Upper lobe of left lung (tissue), 6 donors: ENCODE results near the gene IGFLR1. TPM values are rescaled to one million over a fixed set of nuclear protein-coding genes. Genes with fewer than 3 reads are reported as not detected.
"Not testable (repeated sequence)": the region's sequence is repeated elsewhere in the genome, so short reads cannot be mapped to it uniquely, and the experiment has no call there.

Source experiments
- ATAC-seq, 2 donors: fragments of 200-7000 bp; cut with Tn5 transposase; one replicate each; pipeline ENCODE4 v1.9.1; 2022; ENCODE audit warnings: mild to moderate bottlenecking in 2 of 2, moderate library complexity in 2 of 2; ENCODE audit not compliant: low FRiP score in 2 of 2
- DNase-seq, 2 donors: peaks; one replicate each; pipeline ENCODE4 v3.0.0-alpha.2; 2019 to 2020
- H3K27ac ChIP-seq, 4 donors: fragments of 200-600 bp; sonication (generic); one replicate each; pipeline ENCODE4 v1.5.1; 2016 to 2019
- H3K27me3 ChIP-seq, 4 donors: fragments of 200-600 bp; sonication (generic); one replicate each; pipeline ENCODE4 v1.5.1; 2017 to 2019
- H3K36me3 ChIP-seq, 4 donors: fragments of 200-600 bp; sonication (generic); one replicate each; pipeline ENCODE4 v1.5.1; 2016 to 2019
- H3K4me1 ChIP-seq, 4 donors: fragments of 200-600 bp; sonication (generic); one replicate each; pipeline ENCODE4 v1.5.1; 2018 to 2019
- H3K4me3 ChIP-seq, 4 donors: fragments of 200-600 bp; sonication (generic); one replicate each; pipeline ENCODE4 v1.5.1; 2017 to 2019; ENCODE audit warnings: mild to moderate bottlenecking in 2 of 4, moderate library complexity in 1 of 4
- H3K9me3 ChIP-seq, 4 donors: fragments of 200-600 bp; sonication (generic); one replicate each; pipeline ENCODE4 v1.5.1; 2018 to 2019
- EP300 ChIP-seq, 4 donors: sonication (generic); formaldehyde crosslinking; IDR thresholded peaks; one replicate each; pipeline ENCODE4 v1.5.1; 2017; ENCODE audit warnings: antibody characterized with exemption in 4 of 4, control low read depth in 2 of 4
- POLR2A ChIP-seq, 4 donors: fragments of 450-650 bp; IDR thresholded peaks; one replicate each; pipeline ENCODE4 v1.5.1; 2016 to 2017; ENCODE audit warnings: antibody characterized with exemption in 4 of 4, mild to moderate bottlenecking in 2 of 4
- POLR2AphosphoS5 ChIP-seq, 2 donors: sonication (generic); formaldehyde crosslinking; IDR thresholded peaks; one replicate each; pipeline ENCODE4 v1.5.1; 2017; ENCODE audit warnings: antibody characterized with exemption in 2 of 2
- WGBS, 2 donors: methylation state at CpG; one replicate each; pipeline ENCODE4 v1.1.5; 2017 to 2018; 5-methylcytosine and 5-hydroxymethylcytosine counted together
- total RNA-seq, 6 donors: library from RNA; depleted of rRNA in 4 of 6; stranded (reverse); fragments of >200 nt in 4 of 6; gene quantifications; one replicate each; pipeline versions ENCODE4 v1.1.0 to v1.2.1, GENCODE V29; 2016 to 2021
- TF ChIP-seq, protein P1 (sequence below), 6 experiments: fragments of 450-650 bp in 4 of 6; fragments of 200-600 bp in 2 of 6; sonication (generic) in 2 of 6; IDR thresholded peaks; one replicate each; pipeline ENCODE4 v1.5.1; 2016 to 2019; ENCODE audit warnings: antibody characterized with exemption in 6 of 6
- donor health status: DM: no; HTN: no; CAD: no; lungs with moderate emphysema.
- donor health status: DM: no; HTN: yes; CAD: no; lungs with severe emphysema.

The IGFLR1 gene
- total RNA-seq, 6 donors from 2014 or later, result 6.4 to 28.4 (median 18.8) TPM

GRCh38 chr19:35695895-35696422, 46.3 kb downstream of the IGFLR1 start:
- Histone ChIP-seq H3K27me3 (no peaks in the 10 kb centered on the region), H3K36me3 (no peaks in the 10 kb centered on the region), H3K9me3 (no peaks in the 10 kb centered on the region), H3K4me3 (no peak overlapping the region), H3K4me1 (no peaks in the 10 kb centered on the region), H3K27ac (no peak overlapping the region)
- DNase-seq (no peak), ATAC-seq (no peak)
- 70 to 79% methylated on average over 2 of the region's 2 CpGs for WGBS, 2 donors
- TF ChIP-seq POLR2AphosphoS5 (IDR thresholded peaks at IDR 0.05), result no peak
- TF ChIP-seq, protein P1, sequence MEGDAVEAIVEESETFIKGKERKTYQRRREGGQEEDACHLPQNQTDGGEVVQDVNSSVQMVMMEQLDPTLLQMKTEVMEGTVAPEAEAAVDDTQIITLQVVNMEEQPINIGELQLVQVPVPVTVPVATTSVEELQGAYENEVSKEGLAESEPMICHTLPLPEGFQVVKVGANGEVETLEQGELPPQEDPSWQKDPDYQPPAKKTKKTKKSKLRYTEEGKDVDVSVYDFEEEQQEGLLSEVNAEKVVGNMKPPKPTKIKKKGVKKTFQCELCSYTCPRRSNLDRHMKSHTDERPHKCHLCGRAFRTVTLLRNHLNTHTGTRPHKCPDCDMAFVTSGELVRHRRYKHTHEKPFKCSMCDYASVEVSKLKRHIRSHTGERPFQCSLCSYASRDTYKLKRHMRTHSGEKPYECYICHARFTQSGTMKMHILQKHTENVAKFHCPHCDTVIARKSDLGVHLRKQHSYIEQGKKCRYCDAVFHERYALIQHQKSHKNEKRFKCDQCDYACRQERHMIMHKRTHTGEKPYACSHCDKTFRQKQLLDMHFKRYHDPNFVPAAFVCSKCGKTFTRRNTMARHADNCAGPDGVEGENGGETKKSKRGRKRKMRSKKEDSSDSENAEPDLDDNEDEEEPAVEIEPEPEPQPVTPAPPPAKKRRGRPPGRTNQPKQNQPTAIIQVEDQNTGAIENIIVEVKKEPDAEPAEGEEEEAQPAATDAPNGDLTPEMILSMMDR (IDR thresholded peaks at IDR 0.05), result no peak
- no peak for TF ChIP-seq EP300 (IDR thresholded peaks at IDR 0.05)
- no peak for TF ChIP-seq POLR2A (IDR thresholded peaks at IDR 0.05)

DNA sequence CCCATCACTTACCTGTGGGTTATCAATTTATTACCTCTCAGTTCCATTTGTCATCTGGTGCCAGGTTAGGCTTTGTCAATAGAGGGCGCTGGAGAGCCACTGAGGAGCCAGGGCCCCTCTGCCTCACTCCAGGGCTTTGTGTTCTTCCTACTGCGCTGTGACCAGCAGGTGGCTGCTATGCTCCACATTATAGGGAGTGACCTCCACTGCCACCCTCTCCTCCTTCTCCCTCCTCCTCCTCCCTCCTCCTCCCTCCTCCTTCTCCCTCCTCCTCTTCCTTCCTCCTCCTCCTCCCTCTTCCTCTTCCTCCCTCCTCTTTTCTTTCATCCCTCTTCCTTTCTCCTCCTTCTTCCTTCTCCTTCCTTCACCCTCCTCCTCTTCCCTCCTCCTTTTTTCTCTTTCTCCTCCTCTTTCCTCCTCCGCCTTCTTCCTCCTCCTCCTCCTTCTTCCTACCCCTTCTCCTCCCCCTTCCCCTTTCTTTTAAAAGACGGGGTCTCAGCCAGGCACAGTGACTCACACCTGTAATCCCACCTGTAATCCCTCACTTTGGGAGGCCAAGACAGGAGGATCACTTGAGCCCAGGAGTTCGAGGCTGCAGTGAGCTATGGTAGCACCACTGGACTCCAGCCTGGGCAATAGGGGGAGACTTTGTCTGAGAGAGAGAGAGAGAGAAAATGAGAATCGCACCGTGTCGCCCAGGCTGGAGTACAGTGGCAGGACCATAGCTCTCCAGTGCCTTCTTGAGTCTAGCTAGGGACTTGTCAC, 48.2 kb downstream of the IGFLR1 start:
- H3K27me3 ChIP-seq, result no peaks in the 10 kb centered on the region
- H3K9me3 ChIP-seq, result no peaks in the 10 kb centered on the region
- 27 to 28% methylated on average over 8 of the region's 8 CpGs for WGBS, 2 donors

GRCh38 chr19:35693422-35693821, 48.8 kb downstream of the IGFLR1 start:
- DNase-seq (no peak), ATAC-seq (peak in 1 of 2 donors; percentile 16)
- Histone ChIP-seq H3K27ac (no peak overlapping the region), H3K4me1 (no peaks in the 10 kb centered on the region), H3K36me3 (no peaks in the 10 kb centered on the region), H3K9me3 (no peaks in the 10 kb centered on the region), H3K4me3 (no peak overlapping the region), H3K27me3 (no peaks in the 10 kb centered on the region)
- TF ChIP-seq POLR2A (IDR thresholded peaks at IDR 0.05), result no peak
- TF ChIP-seq, protein P1 (IDR thresholded peaks at IDR 0.05), result no peak
- no peak for TF ChIP-seq EP300 (IDR thresholded peaks at IDR 0.05)
- no peak for TF ChIP-seq POLR2AphosphoS5 (IDR thresholded peaks at IDR 0.05)
- 8 to 19% methylated on average over 7 to 8 of the region's 8 CpGs for WGBS, 2 donors

More for the DNA sequence above, 48.2 kb downstream of the IGFLR1 start:
- TF ChIP-seq EP300 (IDR thresholded peaks at IDR 0.05), result no peak
- TF ChIP-seq, protein P1 (IDR thresholded peaks at IDR 0.05), result peak; percentile 91 to 98 (median 96)
- TF ChIP-seq POLR2A (IDR thresholded peaks at IDR 0.05), result no peak
- TF ChIP-seq POLR2AphosphoS5 (IDR thresholded peaks at IDR 0.05), result no peak
- no peak overlapping the region for H3K27ac ChIP-seq
- ATAC-seq (peak; percentile 99), DNase-seq (peak in 1 of 2 donors; percentile 90)
- no peaks in the 10 kb centered on the region for H3K4me1 ChIP-seq
- H3K36me3 ChIP-seq, result no peaks in the 10 kb centered on the region
- H3K4me3 ChIP-seq, result no peak overlapping the region

DNA sequence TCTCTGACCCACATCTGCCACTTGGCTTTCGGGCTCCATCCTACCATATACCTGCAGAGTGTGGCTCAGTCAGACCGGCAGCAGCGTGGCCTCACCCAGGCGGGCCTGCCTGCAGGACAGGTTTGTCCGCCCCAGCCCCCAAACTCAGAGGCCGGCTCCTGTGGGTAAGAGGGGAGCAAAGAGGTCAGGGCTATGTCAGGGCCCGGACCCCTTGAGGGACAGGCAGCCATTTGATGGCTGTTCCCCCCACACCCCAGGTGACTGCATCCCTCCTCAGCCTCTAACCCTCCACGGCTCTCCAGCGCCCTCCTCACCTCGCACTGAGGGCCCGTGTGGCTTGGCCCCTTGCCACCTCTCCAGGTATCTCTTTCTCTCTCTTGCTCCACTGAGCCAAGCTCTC, 50.2 kb downstream of the IGFLR1 start:
- TF ChIP-seq POLR2AphosphoS5 (IDR thresholded peaks at IDR 0.05) (no peak), EP300 (IDR thresholded peaks at IDR 0.05) (no peak), POLR2A (IDR thresholded peaks at IDR 0.05) (no peak)
- TF ChIP-seq, protein P1 (IDR thresholded peaks at IDR 0.05), result no peak
- 66 to 73% methylated on average over 9 to 11 of the region's 11 CpGs for WGBS, 2 donors
- DNase-seq, result peak in 1 of 2 donors; percentile 59
- Histone ChIP-seq H3K9me3 (no peaks in the 10 kb centered on the region), H3K36me3 (no peaks in the 10 kb centered on the region), H3K4me3 (no peak overlapping the region), H3K27me3 (no peaks in the 10 kb centered on the region), H3K27ac (no peak overlapping the region), H3K4me1 (no peaks in the 10 kb centered on the region)
- no peak for ATAC-seq

DNA sequence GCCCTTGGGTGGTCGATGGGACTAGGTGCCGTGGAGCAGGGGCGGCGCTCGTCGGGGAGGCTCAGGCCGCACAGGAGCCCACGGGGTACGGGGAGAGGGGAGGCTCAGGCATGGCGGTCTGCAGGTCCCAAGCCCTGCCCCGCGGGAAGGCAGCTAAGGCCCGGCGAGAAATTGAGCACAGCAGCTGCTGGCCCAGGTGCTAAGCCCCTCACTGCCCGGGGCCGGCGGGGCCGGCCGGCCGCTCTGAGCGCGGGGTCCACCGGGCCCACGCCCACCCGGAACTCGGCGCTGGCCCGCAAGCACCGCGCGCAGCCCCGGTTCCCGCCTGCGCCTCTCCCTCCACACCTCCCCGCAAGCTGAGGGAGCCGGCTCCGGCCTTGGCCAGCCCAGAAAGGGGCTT, 51.1 kb downstream of the IGFLR1 start:
- not testable (repeated sequence) for H3K27ac ChIP-seq, ATAC-seq, H3K4me3 ChIP-seq, H3K27me3 ChIP-seq, H3K9me3 ChIP-seq, H3K36me3 ChIP-seq, H3K4me1 ChIP-seq
- DNase-seq, result peak in 1 of 2 donors; percentile 78
- 97 to 98% methylated on average over 12 to 31 of the region's 37 CpGs for WGBS, 2 donors
